Hepatocyte (in vitro differentiated cells): ENCODE data around the gene SLFN12L. TPM values are rescaled to one million over a fixed set of nuclear protein-coding genes. Genes with fewer than 3 reads are reported as not detected.
A peak's percentile ranks its signal among the peaks of the same experiment; 100 is the strongest.

ENCODE experiments used
- DNase-seq: peaks from one replicate; pipeline ENCODE4 v3.0.0-alpha.2; 2016; ENCODE audit warnings: low spot score
- H2AFZ ChIP-seq: fragments of 200-600 bp; sonication (generic); 2 replicates; pipeline ENCODE4 v1.6.0; 2016; ENCODE audit warnings: antibody characterized with exemption, mild to moderate bottlenecking
- H3K27ac ChIP-seq: fragments of 200-600 bp; sonication (generic); 2 replicates; pipeline ENCODE4 v1.5.1; 2016; ENCODE audit warnings: mild to moderate bottlenecking
- H3K27me3 ChIP-seq: fragments of 200-600 bp; sonication (generic); 2 replicates; pipeline ENCODE4 v1.6.1; 2016
- H3K36me3 ChIP-seq: fragments of 200-600 bp; sonication (generic); replicated peaks from 2 replicates; pipeline ENCODE4 v1.5.1; 2016; ENCODE audit warnings: low read depth; ENCODE audit not compliant: insufficient read depth
- H3K4me1 ChIP-seq: fragments of 200-600 bp; sonication (generic); 2 replicates; pipeline ENCODE4 v1.5.1; 2016; ENCODE audit warnings: mild to moderate bottlenecking, moderate library complexity; ENCODE audit not compliant: insufficient read depth
- H3K4me2 ChIP-seq: fragments of 200-600 bp; sonication (generic); 2 replicates; pipeline ENCODE4 v1.6.0; 2016
- H3K4me3 ChIP-seq: fragments of 200-600 bp; sonication (generic); 2 replicates; pipeline ENCODE4 v1.5.1; 2016; ENCODE audit warnings: mild to moderate bottlenecking
- H3K79me2 ChIP-seq: fragments of 200-600 bp; sonication (generic); 2 replicates; pipeline ENCODE4 v1.6.0; 2017; ENCODE audit warnings: mild to moderate bottlenecking
- H3K9me2 ChIP-seq: fragments of 200-600 bp; sonication (generic); replicated peaks from 2 replicates; pipeline ENCODE4 v1.6.0; 2017; ENCODE audit warnings: mild to moderate bottlenecking; ENCODE audit not compliant: insufficient read depth
- H3K9me3 ChIP-seq: fragments of 200-600 bp; sonication (generic); 2 replicates; pipeline ENCODE4 v1.5.1; 2016; ENCODE audit warnings: low read depth, mild to moderate bottlenecking
- H4K20me1 ChIP-seq: fragments of 200-600 bp; sonication (generic); 2 replicates; pipeline ENCODE4 v1.6.0; 2016; ENCODE audit warnings: mild to moderate bottlenecking; ENCODE audit not compliant: insufficient read depth, poor library complexity, severe bottlenecking
- EZH2 ChIP-seq: fragments of 200-600 bp; sonication (generic); IDR thresholded peaks from 2 replicates; pipeline ENCODE4 v1.6.1; 2016; ENCODE audit warnings: antibody characterized with exemption, mild to moderate bottlenecking, borderline replicate concordance
- EZH2phosphoT487 ChIP-seq: fragments of 200-600 bp; sonication (generic); IDR thresholded peaks from one replicate; pipeline ENCODE4 v1.6.1; 2018; ENCODE audit warnings: antibody characterized with exemption, mild to moderate bottlenecking, low read depth, moderate library complexity; ENCODE audit not compliant: unreplicated experiment, severe bottlenecking
- WGBS: methylation state at CpG from one replicate; pipeline ENCODE4 v1.1.6; 2016; ENCODE audit warnings: low lambda C conversion rate; ENCODE audit errors: missing lambda C conversion rate; 5-methylcytosine and 5-hydroxymethylcytosine counted together
- polyA plus RNA-seq: library from polyadenylated mRNA; unstranded; fragments of >200 nt; fragmentation: Nextera tagmentation; extraction: Ambion mirVana; gene quantifications from 2 replicates; pipeline ENCODE4 v1.2.1, GENCODE V29; 2016
- small RNA-seq: library from RNA; depleted of rRNA; stranded (forward); fragments of <200 nt; gene quantifications from one replicate; pipeline ENCODE3, GENCODE V24; 2014
- total RNA-seq: library from RNA; depleted of rRNA; stranded (reverse); fragments of >200 nt; gene quantifications from 2 replicates; pipeline ENCODE4 v1.2.3, GENCODE V29; 2014
- TF ChIP-seq, protein P1 (sequence below): fragments of 200-600 bp; sonication (generic); IDR thresholded peaks from 2 replicates; pipeline ENCODE4 v1.5.1; 2016; ENCODE audit warnings: antibody characterized with exemption, mild to moderate bottlenecking; ENCODE audit not compliant: poor library complexity

Gene SLFN12L
- total and polyA plus RNA-seq, 2 experiments from 2014 or later, result 0.03 TPM; not detected in 1

DNA sequence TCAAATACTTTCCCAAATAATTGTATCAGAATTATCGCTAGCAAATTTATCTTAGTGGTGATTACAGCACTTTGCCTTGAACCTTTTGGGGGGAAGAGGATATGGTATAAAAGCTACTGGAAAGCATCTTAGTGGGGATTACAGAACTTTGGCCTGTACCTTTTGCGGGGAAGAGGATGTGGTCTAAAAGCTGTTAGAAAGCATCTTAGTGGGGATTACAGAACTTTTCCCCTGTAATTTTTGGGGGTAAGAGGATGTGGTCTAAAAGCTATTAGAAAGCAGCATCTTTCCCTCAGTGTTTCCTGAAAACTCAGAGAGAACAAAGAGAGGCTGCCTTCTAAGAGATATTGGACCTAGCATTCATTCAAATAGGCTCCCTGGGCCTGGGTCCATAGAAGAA is 109.2 kb downstream of the SLFN12L start:
- H3K79me2 ChIP-seq, result peaks cover 16% of the 10 kb centered on the region
- no peaks in the 10 kb centered on the region for H4K20me1 ChIP-seq
- WGBS, result 91% methylated on average over 2 of the region's 2 CpGs

DNA sequence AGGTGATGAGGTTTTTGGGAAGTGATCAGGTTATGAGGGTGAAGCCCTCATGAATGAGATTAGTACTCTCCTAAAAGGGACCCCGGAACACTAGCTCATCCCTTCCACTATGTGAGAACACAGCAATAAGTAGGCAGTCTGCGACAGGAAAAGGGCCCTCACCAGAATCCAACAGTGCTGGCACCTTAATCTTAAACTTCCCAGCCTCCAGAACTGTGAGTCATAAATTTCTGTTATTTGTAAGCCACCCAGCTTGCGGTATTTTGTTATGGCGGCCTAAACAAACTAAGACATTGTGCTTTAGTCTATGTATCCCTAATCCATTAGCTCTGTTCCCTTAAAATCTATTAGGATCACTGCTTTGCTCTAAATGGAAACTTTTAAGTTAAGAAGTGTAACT is 113.7 kb downstream of the SLFN12L start:
- Histone ChIP-seq H3K36me3 (no peaks in the 10 kb centered on the region), H2AFZ (no peak overlapping the region), H3K79me2 (no peaks in the 10 kb centered on the region), H3K9me3 (no peaks in the 10 kb centered on the region), H3K4me2 (no peak overlapping the region), H3K9me2 (no peaks in the 10 kb centered on the region), H3K27ac (no peak overlapping the region), H3K4me1 (no peaks in the 10 kb centered on the region), H4K20me1 (no peaks in the 10 kb centered on the region), H3K27me3 (no peaks in the 10 kb centered on the region), H3K4me3 (no peak overlapping the region)
- TF ChIP-seq EZH2 (no peak), EZH2phosphoT487 (no peak)
- TF ChIP-seq, protein P1, sequence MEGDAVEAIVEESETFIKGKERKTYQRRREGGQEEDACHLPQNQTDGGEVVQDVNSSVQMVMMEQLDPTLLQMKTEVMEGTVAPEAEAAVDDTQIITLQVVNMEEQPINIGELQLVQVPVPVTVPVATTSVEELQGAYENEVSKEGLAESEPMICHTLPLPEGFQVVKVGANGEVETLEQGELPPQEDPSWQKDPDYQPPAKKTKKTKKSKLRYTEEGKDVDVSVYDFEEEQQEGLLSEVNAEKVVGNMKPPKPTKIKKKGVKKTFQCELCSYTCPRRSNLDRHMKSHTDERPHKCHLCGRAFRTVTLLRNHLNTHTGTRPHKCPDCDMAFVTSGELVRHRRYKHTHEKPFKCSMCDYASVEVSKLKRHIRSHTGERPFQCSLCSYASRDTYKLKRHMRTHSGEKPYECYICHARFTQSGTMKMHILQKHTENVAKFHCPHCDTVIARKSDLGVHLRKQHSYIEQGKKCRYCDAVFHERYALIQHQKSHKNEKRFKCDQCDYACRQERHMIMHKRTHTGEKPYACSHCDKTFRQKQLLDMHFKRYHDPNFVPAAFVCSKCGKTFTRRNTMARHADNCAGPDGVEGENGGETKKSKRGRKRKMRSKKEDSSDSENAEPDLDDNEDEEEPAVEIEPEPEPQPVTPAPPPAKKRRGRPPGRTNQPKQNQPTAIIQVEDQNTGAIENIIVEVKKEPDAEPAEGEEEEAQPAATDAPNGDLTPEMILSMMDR, result no peak
- WGBS, result 86% methylated on average over 4 of the region's 4 CpGs
- DNase-seq, result no peak

More for the DNA sequence above, 109.2 kb downstream of the SLFN12L start:
- no peaks in the 10 kb centered on the region for H3K36me3 ChIP-seq
- H3K27me3 ChIP-seq, result no peaks in the 10 kb centered on the region
- no peak overlapping the region for H2AFZ ChIP-seq
- no peaks in the 10 kb centered on the region for H3K9me2 ChIP-seq
- no peak overlapping the region for H3K4me2 ChIP-seq
- DNase-seq, result no peak
- no peaks in the 10 kb centered on the region for H3K9me3 ChIP-seq
- H3K4me3 ChIP-seq, result no peak overlapping the region
- TF ChIP-seq EZH2phosphoT487, result no peak
- TF ChIP-seq, protein P1, result no peak
- H3K27ac ChIP-seq, result no peak overlapping the region
- peaks cover 2% of the 10 kb centered on the region for H3K4me1 ChIP-seq

Small RNA genes within 50 kb of the gene (small RNA-seq; reads per million reads assigned to genes)
- gene AC015911.1 (not detected), gene SNORD7 (99.9 reads per million, percentile 97 among the genes with 10 or more reads in this experiment)

Other genes starting within 250 kb of the SLFN12L start
- 6.3 and 8.3 TPM in 2 replicates for gene SLFN11, start 164.1 kb downstream of the SLFN12L start, total RNA-seq
- 1.4 and 2.5 TPM in 2 replicates for gene SLFN11, start 164.1 kb downstream of the SLFN12L start, polyA plus RNA-seq
- gene SLFN12, start 105.2 kb downstream of the SLFN12L start, total RNA-seq, result 5.1 and 7.8 TPM in 2 replicates
- gene SLFN12, start 105.2 kb downstream of the SLFN12L start, polyA plus RNA-seq, result 2.7 and 3.1 TPM in 2 replicates
- 3.9 and 5.5 TPM in 2 replicates for gene SLFN13, start 88.9 kb downstream of the SLFN12L start, total RNA-seq
- gene SLFN13, start 88.9 kb downstream of the SLFN12L start, polyA plus RNA-seq, result 1.5 and 2.2 TPM in 2 replicates
- not detected in 2 replicates for gene SLFN14, start 23.1 kb upstream of the SLFN12L start, total RNA-seq
- not detected in 2 replicates for gene SLFN14, start 23.1 kb upstream of the SLFN12L start, polyA plus RNA-seq
- 10.5 and 10.8 TPM in 2 replicates for gene PEX12, start 40.9 kb upstream of the SLFN12L start, total RNA-seq
- 3.6 and 9.0 TPM in 2 replicates for gene PEX12, start 40.9 kb upstream of the SLFN12L start, polyA plus RNA-seq
- gene AP2B1, start 49.6 kb upstream of the SLFN12L start, total RNA-seq, result 87.0 and 100 TPM in 2 replicates
- 69.8 and 76.1 TPM in 2 replicates for gene AP2B1, start 49.6 kb upstream of the SLFN12L start, polyA plus RNA-seq
- gene RASL10B, start 194.0 kb upstream of the SLFN12L start, total RNA-seq, result 7.4 and 7.6 TPM in 2 replicates
- 7.1 and 8.4 TPM in 2 replicates for gene RASL10B, start 194.0 kb upstream of the SLFN12L start, polyA plus RNA-seq
- gene GAS2L2, start 215.6 kb upstream of the SLFN12L start, total RNA-seq, result not detected in 2 replicates
- not detected in 2 replicates for gene GAS2L2, start 215.6 kb upstream of the SLFN12L start, polyA plus RNA-seq
- gene C17orf50, start 223.2 kb upstream of the SLFN12L start, total RNA-seq, result not detected in 2 replicates
- gene C17orf50, start 223.2 kb upstream of the SLFN12L start, polyA plus RNA-seq, result not detected in 2 replicates